Umbilical cord (tissue), 2 donors: ENCODE data around the gene SOBP. TPM values are rescaled to one million over a fixed set of nuclear protein-coding genes. Genes with fewer than 3 reads are reported as not detected.
"Not testable (repeated sequence)": the region's sequence is repeated elsewhere in the genome, so short reads cannot be mapped to it uniquely, and the experiment has no call there.

Source experiments
- DNase-seq: peaks from one replicate; pipeline ENCODE4 v3.0.0-alpha.2; 2015; ENCODE audit warnings: low spot score
- total RNA-seq: library from RNA; depleted of rRNA; stranded (reverse); fragments of >200 nt; gene quantifications from one replicate; pipeline ENCODE4 v1.2.3, GENCODE V29; 2014; ENCODE audit warnings: low replicate concordance; ENCODE audit not compliant: insufficient read depth

Gene SOBP, protein sequence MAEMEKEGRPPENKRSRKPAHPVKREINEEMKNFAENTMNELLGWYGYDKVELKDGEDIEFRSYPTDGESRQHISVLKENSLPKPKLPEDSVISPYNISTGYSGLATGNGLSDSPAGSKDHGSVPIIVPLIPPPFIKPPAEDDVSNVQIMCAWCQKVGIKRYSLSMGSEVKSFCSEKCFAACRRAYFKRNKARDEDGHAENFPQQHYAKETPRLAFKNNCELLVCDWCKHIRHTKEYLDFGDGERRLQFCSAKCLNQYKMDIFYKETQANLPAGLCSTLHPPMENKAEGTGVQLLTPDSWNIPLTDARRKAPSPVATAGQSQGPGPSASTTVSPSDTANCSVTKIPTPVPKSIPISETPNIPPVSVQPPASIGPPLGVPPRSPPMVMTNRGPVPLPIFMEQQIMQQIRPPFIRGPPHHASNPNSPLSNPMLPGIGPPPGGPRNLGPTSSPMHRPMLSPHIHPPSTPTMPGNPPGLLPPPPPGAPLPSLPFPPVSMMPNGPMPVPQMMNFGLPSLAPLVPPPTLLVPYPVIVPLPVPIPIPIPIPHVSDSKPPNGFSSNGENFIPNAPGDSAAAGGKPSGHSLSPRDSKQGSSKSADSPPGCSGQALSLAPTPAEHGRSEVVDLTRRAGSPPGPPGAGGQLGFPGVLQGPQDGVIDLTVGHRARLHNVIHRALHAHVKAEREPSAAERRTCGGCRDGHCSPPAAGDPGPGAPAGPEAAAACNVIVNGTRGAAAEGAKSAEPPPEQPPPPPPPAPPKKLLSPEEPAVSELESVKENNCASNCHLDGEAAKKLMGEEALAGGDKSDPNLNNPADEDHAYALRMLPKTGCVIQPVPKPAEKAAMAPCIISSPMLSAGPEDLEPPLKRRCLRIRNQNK
- 29.6 TPM for total RNA-seq

DNA sequence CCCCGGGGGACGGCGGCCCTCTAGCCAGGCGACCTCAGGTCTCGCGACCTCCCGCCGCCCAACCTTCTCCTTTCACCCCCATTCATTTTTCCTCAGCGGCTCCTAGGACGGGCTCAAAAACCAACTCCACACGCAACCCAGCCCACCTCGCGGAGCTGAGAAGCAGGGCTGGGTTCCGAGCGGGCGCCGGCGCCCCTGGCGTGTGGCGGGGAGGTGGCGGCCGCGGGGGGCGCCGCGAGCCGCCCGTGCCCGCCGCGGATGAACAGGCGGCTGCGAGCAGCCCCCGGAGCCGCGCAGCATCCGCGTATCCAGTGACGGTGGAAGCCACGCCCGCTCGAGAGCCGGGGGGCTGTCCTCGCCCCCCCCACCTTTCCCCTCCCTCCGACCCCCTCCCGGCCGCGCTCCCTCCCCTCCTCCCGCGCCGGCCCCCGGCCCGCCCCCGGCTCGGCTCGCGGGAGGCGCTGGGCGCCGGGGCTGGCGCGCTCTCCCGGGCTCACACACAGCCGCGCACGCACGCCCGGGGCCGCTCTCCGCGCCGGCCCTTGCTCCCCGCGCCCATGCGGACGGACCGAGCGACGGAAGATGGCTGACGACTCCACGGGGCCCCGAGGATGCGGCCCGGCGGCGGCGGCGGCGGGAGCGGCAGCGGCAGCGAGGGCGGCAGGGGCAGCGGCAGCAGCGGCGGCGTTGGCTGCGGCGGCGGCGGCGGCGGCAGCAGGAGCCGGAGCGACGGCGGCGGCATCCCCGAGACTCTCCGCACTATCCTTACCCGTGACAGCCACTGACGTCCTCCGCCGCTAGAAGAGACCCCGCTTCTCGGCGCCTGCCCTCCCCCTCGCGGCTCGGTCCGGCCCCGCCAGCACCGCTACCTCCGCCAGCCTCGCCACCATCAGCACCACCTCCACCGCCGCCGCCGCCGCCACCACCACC is at the start of gene SOBP:
Gene SOBP, plus strand, starts transcription at position 482 of the 930 bp plus-strand sequence. CDS start 500 bp downstream, outside the sequence.
- peak; percentile 77 for DNase-seq

DNA sequence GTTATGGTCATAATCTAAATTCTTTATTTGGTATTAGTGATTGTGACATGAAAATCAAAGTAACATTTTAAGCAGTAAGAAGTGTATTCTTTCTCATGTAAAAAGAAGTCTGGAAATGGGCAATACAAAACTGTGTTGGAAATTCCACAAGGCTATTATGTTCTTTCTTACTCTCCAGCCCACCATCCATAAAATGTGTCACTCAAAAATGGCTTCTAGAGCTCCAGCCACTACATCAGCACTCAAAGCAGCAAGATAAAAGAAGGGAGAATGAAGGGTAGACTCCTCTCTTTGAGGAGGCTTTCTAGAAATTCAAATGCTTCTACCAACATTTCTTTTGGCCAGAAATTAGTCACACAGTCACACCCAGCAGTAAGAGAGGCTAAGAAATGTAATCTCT is 49.0 kb upstream of the SOBP start:
- DNase-seq, result no peak

DNA sequence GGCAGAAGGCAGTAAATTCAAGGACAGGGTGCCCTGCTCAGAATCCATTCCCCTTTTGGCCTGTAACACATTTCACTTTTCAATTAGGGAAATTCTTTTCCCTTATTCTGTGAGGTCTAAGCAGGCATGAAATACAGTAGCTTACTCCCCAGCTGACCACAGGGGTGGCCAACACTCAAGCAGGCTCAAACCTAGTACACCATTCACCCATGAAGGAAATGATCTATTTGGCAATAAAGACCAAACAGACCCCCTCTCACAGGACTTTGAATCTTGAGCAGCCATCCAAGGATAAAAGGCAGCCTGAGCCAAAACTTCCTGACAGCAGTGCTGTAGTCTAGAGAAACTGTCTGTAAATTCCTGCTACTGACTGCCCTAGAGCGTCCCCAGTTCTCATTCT is 48.2 kb upstream of the SOBP start:
- no peak for DNase-seq

DNA sequence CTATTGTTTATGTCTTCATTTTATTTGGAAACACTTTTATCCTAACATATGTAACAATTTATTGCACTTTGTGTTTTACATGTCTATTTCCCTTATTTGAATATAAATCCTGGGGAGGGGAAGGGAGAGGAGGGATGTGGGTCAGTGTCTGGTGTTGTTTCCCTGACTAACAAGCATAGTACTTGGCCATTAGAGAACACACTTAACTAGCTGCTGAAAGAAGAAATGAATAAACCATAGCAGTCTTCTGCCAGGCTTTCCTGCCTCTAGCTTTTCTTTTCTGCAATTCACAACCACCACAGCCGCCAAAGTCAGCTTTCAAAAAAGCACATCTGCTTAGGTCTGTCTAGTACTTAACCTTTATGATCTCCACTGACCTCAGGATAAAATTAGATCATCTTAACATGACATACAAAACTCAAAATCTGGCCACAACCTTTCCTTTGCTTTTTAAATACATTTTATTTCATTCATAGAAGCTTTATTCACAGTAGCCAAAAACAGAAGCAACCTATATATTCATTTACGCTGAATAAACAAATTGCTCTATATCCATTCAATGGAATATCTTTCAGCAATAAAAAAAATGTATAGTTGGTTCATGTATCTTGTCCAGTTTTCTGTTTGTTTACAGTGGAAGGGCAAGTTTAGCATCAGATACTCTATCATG is 46.8 kb upstream of the SOBP start:
- DNase-seq, result no peak

DNA sequence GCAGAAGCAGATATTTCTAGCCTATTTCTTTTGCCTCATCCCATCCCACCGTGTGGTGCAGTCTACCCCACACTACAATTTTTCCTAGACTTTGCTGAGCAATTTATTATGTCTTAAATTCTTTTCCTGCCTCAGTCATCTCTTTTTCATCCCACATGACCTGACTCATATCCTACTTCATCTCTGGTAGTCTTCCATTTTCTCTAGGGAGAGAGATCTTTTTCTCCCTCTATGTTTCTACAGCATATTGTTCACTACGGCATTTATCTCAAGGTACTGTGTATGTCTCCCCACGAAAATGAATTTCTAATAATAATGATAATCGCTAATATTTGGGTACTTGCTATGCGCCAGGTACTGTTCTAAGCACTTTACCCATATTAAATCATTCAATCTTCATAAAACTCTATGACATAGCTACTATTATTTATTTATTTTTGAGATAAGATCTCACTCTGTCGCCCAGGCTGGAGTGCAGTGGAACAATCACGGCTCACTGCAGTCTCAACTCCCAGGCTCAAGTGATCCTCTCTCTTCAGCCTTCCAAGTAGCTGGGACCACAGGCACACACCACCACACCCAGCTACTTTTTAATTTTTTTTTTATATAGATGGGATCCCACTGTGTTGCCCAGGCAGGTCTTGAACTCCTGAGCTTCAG is 46.2 kb upstream of the SOBP start:
- DNase-seq, result no peak

DNA sequence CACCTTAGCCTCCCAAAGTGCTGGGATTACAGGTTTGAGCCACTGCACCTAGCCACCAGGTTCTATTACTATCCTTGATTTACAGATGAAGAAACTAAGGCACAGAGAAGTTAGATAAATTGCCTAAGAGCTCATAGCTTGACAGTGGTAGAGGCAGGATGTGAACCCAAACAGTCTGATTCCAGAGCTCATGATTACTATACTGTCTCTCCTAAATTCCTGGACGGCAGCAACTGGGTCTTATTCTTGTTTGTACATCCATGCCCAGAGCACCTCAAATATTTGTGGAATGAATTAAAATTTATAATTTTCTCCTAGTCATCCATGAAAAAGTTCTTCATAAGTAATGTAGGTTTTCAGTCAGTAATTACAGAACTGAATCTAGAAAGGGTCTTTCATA is 45.6 kb upstream of the SOBP start:
- no peak for DNase-seq

DNA sequence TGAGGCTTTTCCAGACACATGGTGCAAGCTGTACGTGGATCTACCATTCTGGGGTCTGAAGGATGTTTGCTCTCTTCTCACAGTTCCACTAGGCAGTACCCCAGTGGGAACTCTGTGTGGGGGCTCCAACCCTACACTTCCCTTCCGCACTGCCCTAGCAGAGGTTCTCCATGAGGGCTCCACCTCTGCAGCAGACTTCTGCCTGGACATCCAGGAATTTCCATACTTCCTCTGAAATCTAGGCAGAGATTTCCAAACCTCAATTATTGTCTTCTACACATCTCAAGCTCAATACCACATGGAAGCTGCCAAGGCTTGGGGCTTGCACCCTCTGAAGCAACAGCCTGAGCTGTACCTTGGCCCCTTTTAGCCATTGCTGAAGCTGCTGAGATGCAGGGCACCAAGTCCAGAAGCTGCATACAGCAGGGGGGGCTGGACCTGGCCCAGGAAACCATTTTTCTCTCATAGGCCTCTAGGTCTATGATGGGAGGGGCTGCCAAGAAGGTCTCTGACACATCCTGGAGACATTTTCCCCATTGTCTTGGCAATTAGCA is 42.2 kb upstream of the SOBP start:
- no peak for DNase-seq

DNA sequence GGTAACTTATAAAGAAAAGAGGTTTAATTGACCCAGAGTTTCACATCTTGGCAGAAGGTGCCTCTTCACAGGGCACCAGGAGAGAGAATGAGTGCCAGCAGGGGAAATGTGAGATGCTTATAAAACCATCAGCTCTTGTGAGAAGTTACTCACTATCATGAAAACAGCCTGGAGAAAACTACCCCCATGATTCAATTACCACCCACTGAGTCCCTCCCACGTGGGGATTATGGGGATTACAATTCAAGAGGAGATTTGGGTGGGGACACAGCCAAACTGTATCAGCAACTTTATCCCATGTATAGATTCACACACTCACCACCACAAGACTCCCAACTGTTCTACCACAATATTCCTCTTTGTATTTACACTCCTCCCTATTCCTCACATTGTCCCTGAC is 41.1 kb upstream of the SOBP start:
- no peak for DNase-seq

DNA sequence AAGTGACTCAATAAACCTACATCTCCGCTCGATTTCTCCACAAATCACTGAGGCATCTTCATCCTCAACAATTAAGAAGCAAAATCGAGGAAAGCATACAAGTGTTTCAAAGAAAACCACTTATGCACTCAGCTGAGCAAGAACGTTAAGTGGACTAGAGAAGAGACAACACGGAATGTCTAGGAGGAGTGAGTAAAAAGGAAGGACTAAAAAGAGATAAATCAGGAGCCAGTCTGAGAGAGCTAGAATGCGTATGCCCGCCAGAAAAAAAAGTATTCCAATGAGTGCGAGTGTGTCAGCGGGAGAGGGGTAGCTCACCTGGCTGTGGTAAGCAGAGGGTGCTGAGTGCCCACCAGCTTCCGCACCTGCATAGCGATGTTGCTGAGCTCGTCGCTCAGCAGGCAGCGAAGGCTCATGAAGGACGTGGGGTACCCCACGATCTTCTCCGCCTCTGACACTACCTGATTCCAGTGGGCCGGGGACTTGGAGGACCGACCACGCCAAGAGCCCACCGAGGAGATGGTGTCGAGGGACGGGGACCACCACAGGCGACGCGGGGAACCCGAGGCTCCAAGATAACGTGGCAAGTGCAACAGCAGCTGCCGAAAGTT is 31.1 kb upstream of the SOBP start:
- DNase-seq, result peak; percentile 25

DNA sequence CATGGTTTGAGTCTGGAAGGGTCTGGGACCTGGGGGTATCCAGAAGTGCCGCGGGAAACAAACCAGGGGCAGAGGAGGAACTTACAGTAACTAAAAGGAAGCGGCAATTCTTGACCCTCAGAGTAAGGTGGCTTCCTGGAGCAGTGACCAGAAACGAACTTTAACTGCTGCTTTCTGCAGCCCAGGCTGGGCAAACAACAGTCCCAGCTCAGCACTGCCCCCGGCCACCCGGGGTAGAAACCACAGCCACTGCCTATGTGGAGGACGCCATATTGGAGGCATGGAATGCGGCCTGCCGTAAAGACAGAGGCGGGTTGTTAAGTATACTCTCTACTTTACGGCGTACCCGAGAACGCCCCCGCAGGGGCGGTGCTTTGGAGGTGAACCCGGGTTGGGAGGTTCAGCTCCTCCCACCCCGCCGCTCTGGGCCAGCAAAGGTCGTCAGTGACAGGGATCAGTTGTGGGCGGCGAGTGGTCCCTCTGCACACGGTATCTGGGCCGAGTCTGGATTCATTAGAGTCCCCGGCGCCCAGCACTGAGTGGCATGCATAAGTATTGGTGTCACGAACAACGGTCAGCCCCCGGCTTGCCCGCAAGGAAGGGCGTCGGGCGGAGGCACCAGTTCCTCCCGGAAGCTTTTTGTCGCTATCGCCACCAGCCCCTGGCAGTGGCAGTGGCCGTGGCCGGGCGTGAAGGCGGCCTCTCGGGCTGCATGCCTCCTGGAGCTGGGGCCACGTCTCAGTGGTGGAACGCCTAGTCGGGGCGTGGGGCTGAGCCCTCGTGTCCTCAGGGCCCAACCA is 30.4 kb upstream of the SOBP start, which contains the start of gene PDSS2:
Gene PDSS2, minus strand, starts transcription at position 282 of the 800 bp plus-strand sequence. Its CDS starts 279 bp downstream, at position 3.
- peak; percentile 99 for DNase-seq

DNA sequence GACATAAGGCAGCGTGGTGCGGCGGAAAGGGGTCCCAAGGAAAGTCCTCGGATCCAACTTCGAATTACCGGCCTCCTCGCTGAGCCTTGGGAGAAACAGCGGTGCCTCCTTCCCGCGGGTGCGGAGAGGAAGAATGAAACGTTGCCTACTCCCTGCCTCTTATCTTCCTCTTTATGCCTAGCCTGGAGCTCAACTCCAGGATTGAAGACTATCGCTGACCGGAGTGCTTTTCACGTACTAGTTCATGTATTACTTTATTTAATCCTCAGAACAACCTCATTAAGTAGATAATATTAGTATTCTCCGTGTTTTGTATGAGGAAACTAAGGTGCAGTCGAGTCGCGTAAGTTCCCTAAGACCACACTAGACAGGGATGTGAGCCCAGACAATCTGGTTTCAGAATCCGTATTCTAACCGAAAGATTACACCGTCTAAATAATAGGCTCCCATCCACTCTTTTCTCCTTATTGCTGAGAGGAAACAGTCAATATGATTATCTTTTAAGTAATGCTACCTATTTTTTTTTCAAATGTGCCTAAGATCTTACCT is 29.8 kb upstream of the SOBP start:
- DNase-seq, result no peak

DNA sequence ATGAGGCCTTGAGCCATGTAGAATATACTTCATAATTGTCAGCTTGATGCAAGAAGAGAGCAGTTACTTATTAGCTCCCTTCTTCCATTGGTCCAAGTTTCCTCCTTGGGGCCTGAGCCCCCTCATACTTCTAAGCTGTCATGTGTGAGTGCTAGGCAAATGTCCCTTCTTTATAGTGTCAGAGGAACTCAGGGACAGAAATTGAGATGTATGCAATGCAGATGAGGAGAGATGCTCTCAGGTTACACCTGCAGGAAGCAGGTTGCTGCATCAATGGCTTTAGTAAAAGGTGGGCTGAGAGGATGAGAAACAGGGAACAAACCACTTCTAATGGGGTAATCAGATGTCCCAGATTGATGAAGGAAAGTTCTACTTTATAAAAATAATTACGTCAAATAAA is 23.9 kb upstream of the SOBP start:
- DNase-seq, result no peak

DNA sequence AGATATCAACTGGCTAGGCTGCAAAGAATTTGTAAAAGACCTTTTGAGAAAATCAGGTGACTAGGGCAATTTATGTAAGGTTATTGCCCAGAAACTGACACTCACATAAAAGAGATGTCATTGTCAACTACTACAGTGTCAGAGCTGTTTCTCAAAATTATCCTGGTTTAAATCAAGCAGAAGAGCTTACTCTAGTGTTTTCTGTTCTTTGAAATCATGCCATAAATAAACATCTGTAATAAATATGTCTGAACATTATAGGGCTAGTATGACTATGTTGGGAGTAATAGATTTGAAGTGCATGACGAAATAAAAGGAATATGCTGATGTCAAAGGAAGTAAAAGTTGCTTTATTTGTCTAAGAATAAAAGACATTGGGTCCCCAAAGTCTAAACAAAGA is 19.6 kb upstream of the SOBP start:
- no peak for DNase-seq

DNA sequence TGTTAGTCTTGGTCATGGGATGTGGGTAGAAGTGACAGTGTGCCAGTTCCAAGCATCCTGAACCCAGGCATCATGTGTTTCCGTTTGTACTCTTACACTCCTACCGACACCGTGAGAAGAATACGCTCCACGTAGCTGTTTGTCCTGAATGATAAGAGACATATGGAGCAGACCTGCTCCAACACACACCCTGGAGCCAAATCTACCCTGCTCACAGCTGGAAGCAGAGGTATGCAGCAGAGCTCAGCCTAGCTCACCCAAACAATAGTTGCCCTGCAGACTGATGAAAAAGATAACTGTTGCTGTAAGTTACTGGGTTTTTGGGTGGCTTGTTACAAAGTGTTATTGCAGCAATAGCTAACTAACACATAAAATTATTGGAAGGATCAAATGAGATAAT is 16.3 kb upstream of the SOBP start:
- DNase-seq, result no peak

DNA sequence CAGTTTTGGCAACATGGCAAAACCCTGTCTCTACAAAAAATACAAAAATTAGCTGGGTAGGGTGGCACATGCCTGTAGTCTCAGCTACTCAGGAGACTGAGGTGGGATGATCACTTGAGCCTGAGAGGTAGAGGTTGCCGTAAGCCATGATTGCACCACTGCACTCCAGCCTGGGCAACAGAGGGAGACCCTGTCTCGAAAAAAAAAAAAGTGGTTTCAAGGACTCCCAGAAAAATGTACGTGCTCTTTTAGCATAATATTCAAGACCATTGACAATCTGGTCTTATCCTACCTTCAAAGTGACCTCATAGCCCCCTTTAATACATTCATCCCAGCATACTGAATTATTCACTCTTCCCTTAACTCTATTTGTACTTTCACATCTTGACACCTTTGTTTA is 14.6 kb upstream of the SOBP start:
- DNase-seq, result not testable (repeated sequence)

DNA sequence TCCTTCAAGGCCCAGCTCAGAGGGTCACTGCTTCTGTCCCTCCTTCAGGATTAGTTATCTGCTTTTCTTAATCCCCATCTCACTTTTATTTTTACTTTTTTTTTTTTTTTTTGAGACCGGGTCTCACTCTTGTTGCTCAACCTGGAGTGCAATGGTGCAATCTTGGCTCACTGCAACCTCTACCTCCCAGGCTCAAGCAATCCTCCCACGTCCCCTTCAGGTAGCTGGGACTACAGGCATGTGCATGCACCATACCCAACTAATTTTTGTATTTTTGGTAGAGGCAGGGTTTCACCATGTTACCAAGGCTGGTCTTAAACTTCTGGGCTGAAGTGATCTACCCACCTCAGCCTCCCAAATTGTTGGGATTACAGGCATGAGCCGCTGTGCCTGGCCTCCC is 14.1 kb upstream of the SOBP start:
- not testable (repeated sequence) for DNase-seq

DNA sequence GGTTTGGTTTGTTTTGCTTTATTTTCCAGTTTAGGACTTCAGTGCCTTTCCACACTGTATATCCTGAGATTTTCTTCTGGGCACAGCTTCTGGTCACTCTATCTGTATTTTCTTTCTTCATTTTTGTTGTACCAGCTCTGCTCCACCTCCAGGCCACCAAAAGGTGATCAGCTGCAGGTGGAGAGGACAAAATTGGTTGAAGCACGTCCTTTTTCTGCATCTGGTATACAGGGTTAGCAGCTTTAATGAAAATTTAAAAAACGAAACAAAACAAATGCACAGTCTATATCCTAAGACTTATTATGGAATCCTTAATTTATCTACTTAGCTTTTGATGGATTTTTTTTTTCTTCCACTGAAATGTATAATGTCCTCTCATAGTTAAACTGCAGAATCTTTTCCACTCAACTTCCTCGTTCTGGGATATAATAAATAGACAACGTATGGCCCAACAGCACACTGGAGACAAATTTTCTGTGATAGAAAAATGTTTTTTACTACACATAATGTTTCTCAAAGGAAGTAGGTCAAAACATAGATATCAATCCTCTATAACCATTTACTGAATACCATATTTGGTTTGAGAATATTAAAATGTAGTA is 10.7 kb upstream of the SOBP start:
- DNase-seq, result no peak

DNA sequence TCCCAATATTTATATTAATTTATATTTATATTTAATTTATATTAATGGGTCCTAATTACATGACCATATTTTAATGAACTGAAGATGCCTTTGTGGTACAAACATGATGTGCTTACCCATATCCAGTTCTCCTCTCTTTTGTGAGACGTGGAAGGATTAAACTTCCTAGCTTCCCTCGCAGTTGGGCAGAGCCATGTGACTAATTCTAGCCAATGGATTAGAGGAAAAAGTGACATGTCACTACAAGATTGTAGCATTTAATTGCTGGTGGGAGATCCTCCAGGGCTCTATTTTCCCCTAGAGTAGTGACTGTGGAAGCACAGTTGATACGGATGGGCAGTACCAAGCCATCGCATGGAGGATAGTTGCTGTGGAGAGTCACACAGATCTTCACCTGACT is 4.8 kb upstream of the SOBP start:
- no peak for DNase-seq
